GM19463 (cell line): ENCODE results near the gene SLC41A1.

Source experiments
- ATAC-seq: cut with Tn5 transposase; IDR thresholded peaks from one replicate; pipeline ENCODE4 v1.9.1; 2021; ENCODE audit warnings: mild to moderate bottlenecking, moderate library complexity; ENCODE audit not compliant: unreplicated experiment

SLC41A1 gene

DNA sequence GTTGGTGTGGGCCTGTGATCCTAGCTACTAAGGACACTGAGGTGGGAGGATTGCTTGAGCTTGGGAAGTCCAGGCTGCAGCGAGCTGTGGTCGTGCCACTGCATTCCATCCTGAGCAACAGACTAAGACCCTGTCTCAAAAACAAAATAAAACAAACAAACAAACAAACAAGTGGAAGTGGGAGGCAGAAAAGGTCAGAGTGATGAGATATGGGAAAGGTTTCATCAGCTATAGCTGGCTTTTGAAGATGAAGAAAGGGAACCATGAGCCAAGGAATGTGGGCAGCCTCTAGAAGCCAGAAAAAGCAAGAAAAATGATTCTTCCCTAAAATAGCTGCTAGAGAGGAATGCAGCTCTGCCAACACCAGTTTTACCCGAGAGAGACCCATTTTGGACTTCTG lies 52.4 kb downstream of the SLC41A1 start:
- ATAC-seq: no peak

DNA sequence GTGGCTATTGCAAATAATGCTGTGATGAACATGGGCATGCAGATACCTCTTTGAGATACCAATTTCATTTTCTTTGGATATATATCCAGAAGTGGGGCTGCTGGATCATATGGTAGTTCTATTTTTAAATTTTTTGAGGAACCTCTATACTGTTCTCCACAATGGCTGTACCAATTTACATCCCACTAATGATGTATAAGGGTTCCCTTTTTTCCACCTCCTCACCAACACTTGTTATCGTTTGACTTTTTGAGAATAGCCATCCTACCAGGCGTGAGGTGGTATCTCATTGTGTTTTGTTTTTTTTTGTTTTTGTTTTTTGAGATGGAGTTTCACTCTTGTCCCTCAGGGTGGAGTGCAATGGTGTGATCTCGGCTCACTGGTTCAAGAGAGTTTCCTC lies 56.4 kb downstream of the SLC41A1 start:
- no peak for ATAC-seq

DNA sequence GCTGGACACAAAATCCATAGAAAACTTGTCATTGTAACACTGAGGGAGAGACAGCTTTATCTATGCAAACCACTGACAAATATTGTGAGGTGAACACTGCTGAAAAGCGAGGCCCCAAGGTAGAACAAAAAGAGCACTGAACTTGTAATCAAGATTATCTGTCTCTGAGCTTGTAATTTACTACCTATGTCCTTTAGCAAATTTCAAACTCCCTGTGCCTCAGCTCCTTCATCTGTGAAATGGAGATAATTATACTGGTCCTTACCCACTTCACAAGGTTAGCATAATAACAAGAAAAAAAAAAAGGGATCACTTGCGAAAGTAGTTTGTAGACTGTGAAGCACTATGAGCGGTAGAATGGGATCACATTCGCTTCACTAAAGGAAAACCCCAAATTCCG lies 58.1 kb downstream of the SLC41A1 start:
- no peak for ATAC-seq

GRCh38 chr1:205751036-205751651 lies 61.9 kb downstream of the SLC41A1 start:
- ATAC-seq: no peak

GRCh38 chr1:205750138-205751035 lies 62.6 kb downstream of the SLC41A1 start, which contains the start of gene NUCKS1:
Gene NUCKS1 (minus strand): TSS chr1:205750182. CDS start chr1:205749973, 209 bp downstream.
- ATAC-seq: peak; percentile 75

DNA sequence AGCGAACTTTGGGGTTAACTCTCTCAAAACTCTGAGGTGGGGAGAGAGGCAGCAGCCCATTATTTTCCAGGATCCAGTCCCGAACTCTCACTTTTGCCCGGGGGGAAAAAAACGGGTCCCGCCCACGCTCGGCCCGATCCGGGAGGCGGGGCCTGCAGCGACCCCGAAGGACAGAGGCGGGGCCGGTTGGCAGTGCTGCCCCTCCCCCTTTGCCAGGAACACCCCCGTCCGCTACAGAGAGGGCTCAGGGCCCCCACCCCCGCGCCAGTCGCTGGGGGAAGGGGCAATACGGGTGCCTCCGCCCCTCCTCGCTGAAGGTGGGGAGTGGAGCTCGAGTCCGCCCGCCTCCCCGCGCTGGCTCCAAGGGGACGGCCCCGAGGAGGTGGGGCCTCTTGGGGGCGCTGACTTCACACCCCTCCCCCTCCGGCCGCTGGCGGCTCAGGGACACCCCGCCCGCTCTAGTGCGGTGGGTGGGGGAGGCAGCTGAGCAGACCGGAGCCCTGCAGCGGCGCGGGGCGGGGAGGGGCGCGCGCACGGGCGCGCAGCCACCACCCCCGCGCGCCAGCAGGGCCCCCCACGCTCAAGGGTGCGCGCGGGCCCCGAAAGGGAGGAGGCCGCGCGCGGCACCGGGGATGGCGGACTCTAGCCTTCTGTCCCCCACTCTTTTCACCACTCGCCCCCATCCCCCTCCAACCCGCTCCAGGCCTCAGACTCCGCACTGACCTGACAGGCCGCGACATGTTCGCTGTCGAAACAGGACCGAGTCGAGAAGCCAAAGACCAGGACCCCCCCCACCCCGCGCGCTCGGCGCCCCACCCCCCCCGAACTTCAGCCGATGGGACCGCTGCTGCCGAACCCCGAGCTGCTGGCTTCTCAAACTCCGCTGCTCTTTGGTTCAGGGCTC lies 63.5 kb downstream of the SLC41A1 start:
- ATAC-seq: peak; percentile 75

- ATAC-seq: peak; percentile 7
Measured at GRCh38 chr1:205748403-205749233, 64.4 kb downstream of the SLC41A1 start.

- no peak for ATAC-seq
Measured at GRCh38 chr1:205746757-205747412, 66.1 kb downstream of the SLC41A1 start.

DNA sequence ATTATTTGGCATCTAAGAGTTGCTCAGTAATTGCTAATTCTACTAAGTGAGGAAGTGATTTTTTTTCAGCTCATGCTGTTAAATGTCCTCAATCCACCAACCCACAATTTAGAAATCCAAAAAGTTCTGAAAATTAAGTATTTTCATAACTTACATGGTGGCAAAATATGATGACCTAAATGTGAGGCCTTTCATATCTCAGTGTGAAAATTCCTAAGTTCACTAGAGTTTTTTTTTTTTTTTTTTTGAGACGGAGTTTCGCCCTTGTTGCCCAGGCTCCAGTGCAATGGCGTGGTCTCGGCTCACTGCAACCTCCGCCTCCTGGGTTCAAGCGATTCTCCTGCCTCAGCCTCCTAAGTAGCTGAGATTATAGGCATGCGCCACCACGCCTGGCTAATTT lies 68.6 kb downstream of the SLC41A1 start:
- no peak for ATAC-seq

DNA sequence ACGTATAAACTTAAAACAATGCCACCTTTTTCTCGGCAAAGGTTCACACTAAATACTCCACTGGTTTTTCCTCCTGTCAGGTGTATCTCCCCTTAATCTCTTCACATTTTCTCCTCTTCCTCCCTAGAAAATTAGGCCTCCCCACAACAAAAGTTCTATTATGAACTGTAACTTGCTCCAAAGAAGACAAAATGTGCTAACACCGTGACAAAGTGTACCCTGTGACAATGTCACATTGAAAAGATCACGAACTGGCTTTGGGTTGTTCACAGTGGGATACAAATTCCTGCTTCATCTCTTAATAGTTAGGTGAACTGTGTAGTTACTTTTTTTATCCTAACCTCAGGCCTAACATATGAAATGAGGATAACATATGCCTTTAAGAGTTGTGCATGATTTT lies 69.0 kb downstream of the SLC41A1 start:
- ATAC-seq: no peak

- no peak for ATAC-seq
Measured at GRCh38 chr1:205741681-205742080, 71.3 kb downstream of the SLC41A1 start.

GRCh38 chr1:205739348-205740160 lies 73.4 kb downstream of the SLC41A1 start:
- ATAC-seq: no peak
